Measurements from ENCODE around the gene MAPKAP1.

DNA sequence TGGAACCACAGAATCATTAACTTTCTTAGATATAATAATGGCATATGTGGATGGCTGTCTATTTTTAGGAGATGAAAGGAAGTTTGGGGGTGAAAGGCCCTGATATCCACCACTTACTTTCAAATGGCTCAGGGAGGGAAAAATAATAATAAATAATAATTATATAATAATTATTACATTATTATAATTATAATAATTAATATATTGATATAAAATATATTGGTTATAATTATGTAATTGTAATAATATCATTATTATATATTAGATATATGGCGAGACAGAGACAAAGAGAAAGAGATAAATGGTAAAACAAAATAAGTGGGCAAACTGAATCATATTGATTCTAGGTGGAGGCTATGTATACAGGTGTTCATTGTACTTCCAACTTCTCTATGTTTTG is 308.8 kb downstream of the MAPKAP1 start:
- TF ChIP-seq GATA2 (IDR thresholded peaks at IDR 0.05; ENCODE audit: low read depth, low read length) (no peak), GATA3 (IDR thresholded peaks at IDR 0.05; ENCODE audit: low read depth, low read length) (no peak)

Data from SH-SY5Y (cell line).